ENCODE measurements around the gene EPC2.

The EPC2 gene

DNA sequence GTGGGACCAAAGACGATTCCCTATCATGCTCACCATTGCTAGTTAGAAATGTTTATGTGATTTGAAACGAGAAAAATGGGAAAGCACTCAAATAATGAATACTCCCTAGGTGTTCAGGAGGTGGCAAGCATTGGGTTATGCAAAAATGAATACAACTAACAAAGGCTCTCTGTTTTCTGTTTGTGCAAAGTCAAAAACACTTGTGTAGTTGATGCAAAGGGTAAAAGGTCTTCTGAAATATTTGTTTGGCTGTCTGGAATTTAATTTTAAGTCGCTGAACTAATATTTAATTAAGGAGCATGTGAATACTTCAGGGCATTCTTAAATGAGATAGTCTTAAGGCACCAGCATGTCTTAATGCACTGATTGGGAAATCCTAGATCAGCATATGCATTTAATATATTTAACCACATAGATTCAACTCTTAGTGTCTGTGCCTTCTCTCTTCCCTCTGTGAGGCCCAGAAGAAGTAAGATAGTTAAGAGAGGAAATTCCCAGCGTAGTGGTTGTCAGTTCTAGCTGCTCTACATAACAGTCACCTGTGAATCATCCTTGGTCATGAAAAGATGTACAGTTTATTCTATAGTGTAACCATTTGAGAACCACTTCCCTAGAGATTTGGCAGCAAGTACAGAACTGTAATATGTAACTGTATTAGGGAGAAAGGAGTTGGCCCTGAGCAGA, 111.9 kb downstream of the EPC2 start:
- H3K27me3 ChIP-seq (ENCODE audit: insufficient read depth, poor library complexity, severe bottlenecking), result no peaks in the 10 kb centered on the region
- DNase-seq (ENCODE audit: low read depth in 1 of 2, low spot score in 1 of 2), result no peak
- H3K27ac ChIP-seq (replicated peaks), result no peak overlapping the region
- H3K4me3 ChIP-seq (replicated peaks; ENCODE audit: insufficient read depth, low read length), result no peak overlapping the region
- no peak for TF ChIP-seq POLR2AphosphoS5 (IDR thresholded peaks at IDR 0.05; ENCODE audit: low read depth)

DNA sequence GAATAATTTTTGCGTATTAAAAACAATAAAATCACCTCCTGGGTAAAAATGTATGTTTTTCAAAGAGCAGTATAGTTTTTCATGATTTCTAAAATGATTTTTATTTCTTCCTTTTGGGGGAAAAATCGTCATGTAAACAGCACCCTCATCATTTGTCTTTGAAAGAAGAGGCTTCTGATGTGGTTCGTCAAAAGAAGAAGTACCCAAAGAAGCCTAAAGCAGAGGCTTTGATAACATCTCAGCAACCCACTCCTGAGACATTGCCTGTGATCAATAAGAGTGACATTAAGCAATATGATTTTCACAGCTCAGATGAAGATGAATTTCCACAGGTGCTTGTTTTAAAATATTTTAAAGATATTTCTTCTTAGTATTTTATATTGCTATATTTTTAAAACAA, 120.3 kb downstream of the EPC2 start:
- TF ChIP-seq, protein P1, sequence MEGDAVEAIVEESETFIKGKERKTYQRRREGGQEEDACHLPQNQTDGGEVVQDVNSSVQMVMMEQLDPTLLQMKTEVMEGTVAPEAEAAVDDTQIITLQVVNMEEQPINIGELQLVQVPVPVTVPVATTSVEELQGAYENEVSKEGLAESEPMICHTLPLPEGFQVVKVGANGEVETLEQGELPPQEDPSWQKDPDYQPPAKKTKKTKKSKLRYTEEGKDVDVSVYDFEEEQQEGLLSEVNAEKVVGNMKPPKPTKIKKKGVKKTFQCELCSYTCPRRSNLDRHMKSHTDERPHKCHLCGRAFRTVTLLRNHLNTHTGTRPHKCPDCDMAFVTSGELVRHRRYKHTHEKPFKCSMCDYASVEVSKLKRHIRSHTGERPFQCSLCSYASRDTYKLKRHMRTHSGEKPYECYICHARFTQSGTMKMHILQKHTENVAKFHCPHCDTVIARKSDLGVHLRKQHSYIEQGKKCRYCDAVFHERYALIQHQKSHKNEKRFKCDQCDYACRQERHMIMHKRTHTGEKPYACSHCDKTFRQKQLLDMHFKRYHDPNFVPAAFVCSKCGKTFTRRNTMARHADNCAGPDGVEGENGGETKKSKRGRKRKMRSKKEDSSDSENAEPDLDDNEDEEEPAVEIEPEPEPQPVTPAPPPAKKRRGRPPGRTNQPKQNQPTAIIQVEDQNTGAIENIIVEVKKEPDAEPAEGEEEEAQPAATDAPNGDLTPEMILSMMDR (IDR thresholded peaks at IDR 0.05; ENCODE audit: insufficient read depth, low read length), result no peak
- TF ChIP-seq GABPA (IDR thresholded peaks at IDR 0.05; ENCODE audit: low read depth) (no peak), POLR2AphosphoS5 (IDR thresholded peaks at IDR 0.05; ENCODE audit: low read depth) (no peak), SPI1 (IDR thresholded peaks at IDR 0.05; ENCODE audit: borderline replicate concordance, low read depth) (no peak)
- TF ChIP-seq, protein P2, sequence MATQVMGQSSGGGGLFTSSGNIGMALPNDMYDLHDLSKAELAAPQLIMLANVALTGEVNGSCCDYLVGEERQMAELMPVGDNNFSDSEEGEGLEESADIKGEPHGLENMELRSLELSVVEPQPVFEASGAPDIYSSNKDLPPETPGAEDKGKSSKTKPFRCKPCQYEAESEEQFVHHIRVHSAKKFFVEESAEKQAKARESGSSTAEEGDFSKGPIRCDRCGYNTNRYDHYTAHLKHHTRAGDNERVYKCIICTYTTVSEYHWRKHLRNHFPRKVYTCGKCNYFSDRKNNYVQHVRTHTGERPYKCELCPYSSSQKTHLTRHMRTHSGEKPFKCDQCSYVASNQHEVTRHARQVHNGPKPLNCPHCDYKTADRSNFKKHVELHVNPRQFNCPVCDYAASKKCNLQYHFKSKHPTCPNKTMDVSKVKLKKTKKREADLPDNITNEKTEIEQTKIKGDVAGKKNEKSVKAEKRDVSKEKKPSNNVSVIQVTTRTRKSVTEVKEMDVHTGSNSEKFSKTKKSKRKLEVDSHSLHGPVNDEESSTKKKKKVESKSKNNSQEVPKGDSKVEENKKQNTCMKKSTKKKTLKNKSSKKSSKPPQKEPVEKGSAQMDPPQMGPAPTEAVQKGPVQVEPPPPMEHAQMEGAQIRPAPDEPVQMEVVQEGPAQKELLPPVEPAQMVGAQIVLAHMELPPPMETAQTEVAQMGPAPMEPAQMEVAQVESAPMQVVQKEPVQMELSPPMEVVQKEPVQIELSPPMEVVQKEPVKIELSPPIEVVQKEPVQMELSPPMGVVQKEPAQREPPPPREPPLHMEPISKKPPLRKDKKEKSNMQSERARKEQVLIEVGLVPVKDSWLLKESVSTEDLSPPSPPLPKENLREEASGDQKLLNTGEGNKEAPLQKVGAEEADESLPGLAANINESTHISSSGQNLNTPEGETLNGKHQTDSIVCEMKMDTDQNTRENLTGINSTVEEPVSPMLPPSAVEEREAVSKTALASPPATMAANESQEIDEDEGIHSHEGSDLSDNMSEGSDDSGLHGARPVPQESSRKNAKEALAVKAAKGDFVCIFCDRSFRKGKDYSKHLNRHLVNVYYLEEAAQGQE (IDR thresholded peaks at IDR 0.05; ENCODE audit: insufficient replicate concordance, low read depth), result no peak

DNA sequence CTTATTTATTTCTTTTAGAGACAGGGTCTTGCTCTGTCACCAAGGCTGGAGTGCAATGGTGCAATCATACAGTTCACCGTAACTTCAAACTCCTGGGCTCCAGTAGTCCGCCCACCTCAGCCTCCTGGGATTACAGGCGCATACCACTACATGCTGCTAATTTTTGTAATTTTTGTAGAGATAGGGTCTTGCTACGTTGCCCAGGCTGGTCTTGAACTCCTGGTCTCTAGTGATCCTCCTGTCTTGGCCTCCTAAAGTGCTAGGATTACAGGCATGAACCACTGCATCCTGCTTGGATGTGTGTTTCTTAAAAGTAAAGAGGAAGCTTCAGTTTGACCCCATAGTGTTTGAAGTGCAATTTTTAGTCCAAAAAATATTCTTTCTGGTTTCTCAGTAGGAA, 125.5 kb downstream of the EPC2 start:
- Histone ChIP-seq H3K4me3 (replicated peaks; ENCODE audit: insufficient read depth, low read length) (no peak overlapping the region), H3K27me3 (ENCODE audit: insufficient read depth, poor library complexity, severe bottlenecking) (no peaks in the 10 kb centered on the region), H3K27ac (replicated peaks) (no peak overlapping the region)
- TF ChIP-seq GABPA (IDR thresholded peaks at IDR 0.05; ENCODE audit: low read depth), result no peak
- no peak for TF ChIP-seq SPI1 (IDR thresholded peaks at IDR 0.05; ENCODE audit: borderline replicate concordance, low read depth)
- TF ChIP-seq, protein P1 (IDR thresholded peaks at IDR 0.05; ENCODE audit: insufficient read depth, low read length), result no peak
- DNase-seq (ENCODE audit: low read depth in 1 of 2, low spot score in 1 of 2), result no peak

More for the DNA sequence above, 120.3 kb downstream of the EPC2 start:
- Histone ChIP-seq H3K27ac (replicated peaks) (no peak overlapping the region), H3K4me3 (replicated peaks; ENCODE audit: insufficient read depth, low read length) (no peak overlapping the region), H3K27me3 (ENCODE audit: insufficient read depth, poor library complexity, severe bottlenecking) (no peaks in the 10 kb centered on the region)
- no peak for DNase-seq (ENCODE audit: low read depth in 1 of 2, low spot score in 1 of 2)

DNA sequence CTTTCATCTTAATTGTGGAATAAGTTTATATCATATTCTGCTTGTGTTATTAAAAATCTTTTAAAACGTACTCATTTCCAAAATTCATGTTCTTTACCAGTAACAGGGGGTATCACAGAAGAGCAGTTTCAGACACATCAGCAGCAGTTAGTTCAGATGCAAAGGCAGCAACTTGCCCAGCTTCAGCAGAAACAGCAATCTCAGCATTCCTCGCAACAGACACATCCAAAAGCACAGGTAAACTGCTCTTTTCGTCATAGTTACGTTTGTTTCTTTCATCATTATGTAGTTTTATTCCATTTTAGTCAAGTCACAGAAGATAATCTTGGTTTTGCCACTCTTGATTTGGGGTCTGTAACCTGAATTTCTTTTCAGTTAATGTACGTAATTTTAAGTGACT, 137.0 kb downstream of the EPC2 start:
- H3K27ac ChIP-seq (replicated peaks), result no peak overlapping the region
- TF ChIP-seq, protein P2 (IDR thresholded peaks at IDR 0.05; ENCODE audit: insufficient replicate concordance, low read depth), result no peak
- TF ChIP-seq POLR2AphosphoS5 (IDR thresholded peaks at IDR 0.05; ENCODE audit: low read depth) (no peak), GABPA (IDR thresholded peaks at IDR 0.05; ENCODE audit: low read depth) (no peak), SPI1 (IDR thresholded peaks at IDR 0.05; ENCODE audit: borderline replicate concordance, low read depth) (no peak)
- TF ChIP-seq, protein P1 (IDR thresholded peaks at IDR 0.05; ENCODE audit: insufficient read depth, low read length), result no peak
- DNase-seq (ENCODE audit: low read depth in 1 of 2, low spot score in 1 of 2), result no peak
- H3K4me3 ChIP-seq (replicated peaks; ENCODE audit: insufficient read depth, low read length), result no peak overlapping the region
- H3K27me3 ChIP-seq (ENCODE audit: insufficient read depth, poor library complexity, severe bottlenecking), result no peaks in the 10 kb centered on the region

All from HL-60 (cell line).